Left renal cortex interstitium (tissue), 4 donors: Measurements from ENCODE around the gene TTR. TPM values are rescaled to one million over a fixed set of nuclear protein-coding genes. Genes with fewer than 3 reads are reported as not detected.

Experiments
- polyA plus RNA-seq, 4 donors: library from polyadenylated mRNA; unstranded; fragments of 120-200 nt; gene quantifications; one replicate each; pipeline ENCODE4 v1.2.1, GENCODE V29; 2013; ENCODE audit not compliant: insufficient read length in 4 of 4

The TTR gene
- polyA plus RNA-seq, 4 donors: 0.17 to 25.3 (median 0.49) TPM; not detected in 1

Other genes starting within 250 kb of the TTR start
- under 1 TPM in 2 of 4 donors, not detected in 2; 0.03 to 0.05 TPM for gene DSG4, start 215.1 kb upstream of the TTR start, polyA plus RNA-seq
- gene DSG3, start 144.1 kb upstream of the TTR start, polyA plus RNA-seq: not detected
- gene DSG2, start 93.7 kb upstream of the TTR start, polyA plus RNA-seq: 10 to 100 TPM; 42.4 to 55.5 (median 47.5) TPM
- gene B4GALT6, start 92.7 kb downstream of the TTR start, polyA plus RNA-seq: 10 to 100 TPM; 14.3 to 18.1 (median 15.2) TPM
- gene SLC25A52, start 169.0 kb downstream of the TTR start, polyA plus RNA-seq: 1 to 10 TPM in 1 of 4 donors, under 1 TPM in 2, not detected in 1; 0.27 to 1.3 (median 0.70) TPM